ENCODE measurements around the gene APP.

DNA sequence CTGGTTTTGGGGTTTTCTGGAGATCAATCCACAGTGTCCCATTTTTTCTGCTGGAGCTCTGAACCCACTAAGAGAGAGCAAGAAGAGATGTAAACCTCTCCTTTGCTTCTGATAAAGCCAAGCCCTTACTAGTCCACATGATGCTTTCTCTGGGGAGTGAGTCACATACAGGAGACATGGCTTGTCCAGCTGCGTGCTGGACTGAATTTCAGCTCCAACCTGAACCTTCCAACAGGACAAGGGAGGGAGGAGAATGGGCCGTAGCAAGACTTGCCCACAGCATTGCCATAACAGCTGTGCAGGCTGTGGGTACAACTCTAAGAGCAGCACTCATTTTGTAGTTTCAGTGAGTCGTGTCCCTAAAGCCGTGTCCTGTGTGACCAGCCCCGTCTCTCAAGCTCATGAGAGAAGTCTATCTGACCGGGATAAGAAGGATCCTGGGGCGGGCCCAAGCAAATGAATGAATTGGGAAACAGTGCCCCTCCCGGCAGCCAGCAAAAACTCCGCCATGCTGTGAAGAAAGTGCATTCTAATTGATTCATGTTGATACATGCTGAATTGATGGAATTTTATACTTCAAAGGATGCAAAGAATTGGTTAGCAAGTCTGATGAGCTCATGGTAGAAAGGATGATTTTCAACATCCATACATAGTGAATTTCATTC, 240.6 kb downstream of the APP start:
- TF ChIP-seq EZH2 (IDR thresholded peaks at IDR 0.05) = no peak
- TF ChIP-seq, protein P1, sequence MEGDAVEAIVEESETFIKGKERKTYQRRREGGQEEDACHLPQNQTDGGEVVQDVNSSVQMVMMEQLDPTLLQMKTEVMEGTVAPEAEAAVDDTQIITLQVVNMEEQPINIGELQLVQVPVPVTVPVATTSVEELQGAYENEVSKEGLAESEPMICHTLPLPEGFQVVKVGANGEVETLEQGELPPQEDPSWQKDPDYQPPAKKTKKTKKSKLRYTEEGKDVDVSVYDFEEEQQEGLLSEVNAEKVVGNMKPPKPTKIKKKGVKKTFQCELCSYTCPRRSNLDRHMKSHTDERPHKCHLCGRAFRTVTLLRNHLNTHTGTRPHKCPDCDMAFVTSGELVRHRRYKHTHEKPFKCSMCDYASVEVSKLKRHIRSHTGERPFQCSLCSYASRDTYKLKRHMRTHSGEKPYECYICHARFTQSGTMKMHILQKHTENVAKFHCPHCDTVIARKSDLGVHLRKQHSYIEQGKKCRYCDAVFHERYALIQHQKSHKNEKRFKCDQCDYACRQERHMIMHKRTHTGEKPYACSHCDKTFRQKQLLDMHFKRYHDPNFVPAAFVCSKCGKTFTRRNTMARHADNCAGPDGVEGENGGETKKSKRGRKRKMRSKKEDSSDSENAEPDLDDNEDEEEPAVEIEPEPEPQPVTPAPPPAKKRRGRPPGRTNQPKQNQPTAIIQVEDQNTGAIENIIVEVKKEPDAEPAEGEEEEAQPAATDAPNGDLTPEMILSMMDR (IDR thresholded peaks at IDR 0.05) = peak; percentile 21

Measured in neural progenitor cell (in vitro differentiated cells).